Peyer's patch (tissue), 4 donors: ENCODE measurements around the gene PTPRJ.

Experiments used
- POLR2A ChIP-seq, 2 donors: fragments of 450-650 bp; IDR thresholded peaks; one replicate each; pipeline ENCODE4 v1.5.1; 2017; ENCODE audit warnings: antibody characterized with exemption in 2 of 2, mild to moderate bottlenecking in 2 of 2, moderate library complexity in 2 of 2
- TF ChIP-seq, protein P1 (sequence below), 6 experiments: fragments of 450-650 bp in 4 of 6; fragments of 200-600 bp in 2 of 6; sonication (generic) in 1 of 6; IDR thresholded peaks; one replicate each; pipeline ENCODE4 v1.5.1; 2017 to 2019; ENCODE audit warnings: antibody characterized with exemption in 6 of 6, mild to moderate bottlenecking in 3 of 6, moderate library complexity in 1 of 6

DNA sequence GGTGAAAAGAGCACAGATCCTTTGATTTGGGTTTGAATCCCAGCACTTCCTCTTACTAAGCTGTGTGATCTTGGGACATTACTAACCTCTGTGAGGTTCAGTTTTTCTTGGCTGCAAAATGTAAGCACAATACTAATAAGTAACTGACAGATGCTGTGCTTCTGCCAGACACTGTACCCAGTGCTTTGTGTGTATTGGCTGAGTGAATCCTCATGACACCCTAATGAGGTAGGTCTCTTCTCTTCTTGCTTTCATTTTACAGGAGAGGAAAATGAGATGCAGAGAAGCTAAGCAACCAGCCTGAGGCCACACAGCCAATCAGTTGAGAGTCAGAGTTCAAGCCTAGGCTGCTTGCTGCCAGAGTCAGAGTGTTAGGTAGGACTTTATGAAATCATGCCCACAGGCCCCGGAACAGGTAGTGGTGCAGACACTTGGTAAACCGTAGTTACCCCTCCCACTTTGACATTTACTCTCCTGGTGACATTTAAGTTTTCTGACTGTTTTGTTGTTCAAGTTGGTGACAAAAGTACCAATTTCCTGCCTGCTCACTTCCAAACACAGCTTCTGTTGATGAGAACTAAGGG, 21.2 kb downstream of the PTPRJ start:
- TF ChIP-seq, protein P1, sequence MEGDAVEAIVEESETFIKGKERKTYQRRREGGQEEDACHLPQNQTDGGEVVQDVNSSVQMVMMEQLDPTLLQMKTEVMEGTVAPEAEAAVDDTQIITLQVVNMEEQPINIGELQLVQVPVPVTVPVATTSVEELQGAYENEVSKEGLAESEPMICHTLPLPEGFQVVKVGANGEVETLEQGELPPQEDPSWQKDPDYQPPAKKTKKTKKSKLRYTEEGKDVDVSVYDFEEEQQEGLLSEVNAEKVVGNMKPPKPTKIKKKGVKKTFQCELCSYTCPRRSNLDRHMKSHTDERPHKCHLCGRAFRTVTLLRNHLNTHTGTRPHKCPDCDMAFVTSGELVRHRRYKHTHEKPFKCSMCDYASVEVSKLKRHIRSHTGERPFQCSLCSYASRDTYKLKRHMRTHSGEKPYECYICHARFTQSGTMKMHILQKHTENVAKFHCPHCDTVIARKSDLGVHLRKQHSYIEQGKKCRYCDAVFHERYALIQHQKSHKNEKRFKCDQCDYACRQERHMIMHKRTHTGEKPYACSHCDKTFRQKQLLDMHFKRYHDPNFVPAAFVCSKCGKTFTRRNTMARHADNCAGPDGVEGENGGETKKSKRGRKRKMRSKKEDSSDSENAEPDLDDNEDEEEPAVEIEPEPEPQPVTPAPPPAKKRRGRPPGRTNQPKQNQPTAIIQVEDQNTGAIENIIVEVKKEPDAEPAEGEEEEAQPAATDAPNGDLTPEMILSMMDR (IDR thresholded peaks at IDR 0.05) = no peak
- TF ChIP-seq POLR2A (IDR thresholded peaks at IDR 0.05) = no peak
